K562 (cell line): Measurements from ENCODE around the gene DCP1B. TPM values are rescaled to one million over a fixed set of nuclear protein-coding genes. Genes with fewer than 3 reads are reported as not detected.

Source experiments
- ATAC-seq: fragments of 200-7000 bp; cut with Tn5 transposase; 3 replicates; pipeline ENCODE4 v1.9.1; 2020; ENCODE audit warnings: moderate library complexity
- BruUV-seq: library from RNA; stranded (reverse); fragments of 400-500 nt; replicated peaks from 2 replicates; lab custom pipeline; 2021; lab: Mats Ljungman, UMichigan
- CTCF ChIA-PET: fragments of 300-600 bp; formaldehyde crosslinking; extraction: SDS; loops from one replicate; lab custom pipeline; 2021; ENCODE audit warnings: low intra/inter-chr PET ratio; lab: Yijun Ruan, JAX
- POLR2A ChIA-PET: fragments of 300-600, 350-650 bp; sonication (Branson Sonifier 250); formaldehyde crosslinking; extraction: SDS; loops from one replicate; lab custom pipeline; 2021; ENCODE audit warnings: antibody characterized with exemption, inconsistent platforms; lab: Yijun Ruan, JAX
- DNase-seq, 4 experiments: peaks; one replicate each; pipeline versions ENCODE4 v3.0.0 to v3.0.0-alpha.2; 2011 to 2018; ENCODE audit warnings: low spot score in 3 of 4, mixed read lengths in 3 of 4; ENCODE audit errors: extremely low read depth in 1 of 4
- FAIRE-seq: peaks from 2 replicates; lab custom pipeline; 2011; peaks lifted over from hg19 to GRCh38; lab: Jason Lieb, UNC
- H2AFZ ChIP-seq: 2 replicates; pipeline ENCODE4 v1.6.0; 2011; ENCODE audit warnings: low read depth, low read length, control low read depth, inconsistent platforms
- H3K27ac ChIP-seq: fragments of 200-600 bp; 3 replicates; pipeline ENCODE4 v1.8.0; 2011; ENCODE audit warnings: low read depth, mild to moderate bottlenecking, control low read depth, inconsistent platforms, low read length, moderate library complexity, mixed read lengths; ENCODE audit errors: extremely low read depth
- H3K27me3 ChIP-seq, 2 experiments: fragments of 300-600 bp in 1 of 2; 2 replicates in 1 of 2; 3 replicates in 1 of 2; pipeline versions ENCODE4 v1.6.0 to v1.8.0; 2011; ENCODE audit warnings: inconsistent platforms in 2 of 2, low read length in 2 of 2, mild to moderate bottlenecking in 1 of 2, mixed read lengths in 1 of 2, moderate library complexity in 1 of 2; ENCODE audit not compliant: control insufficient read depth in 2 of 2, insufficient read depth in 2 of 2
- H3K36me3 ChIP-seq: fragments of 300-600 bp; 3 replicates; pipeline ENCODE4 v1.8.0; 2011; ENCODE audit warnings: mild to moderate bottlenecking, low read length, inconsistent platforms; ENCODE audit not compliant: control insufficient read depth, insufficient read depth
- H3K4me1 ChIP-seq, 2 experiments: fragments of 200-600 bp in 1 of 2; replicated peaks in 1 of 2; 2 replicates in 1 of 2; 3 replicates in 1 of 2; pipeline versions ENCODE4 v1.5.1 to v1.8.0; 2011; ENCODE audit warnings: inconsistent platforms in 2 of 2, low read length in 2 of 2, mild to moderate bottlenecking in 1 of 2, mixed read lengths in 1 of 2, moderate library complexity in 1 of 2; ENCODE audit not compliant: control insufficient read depth in 2 of 2, insufficient read depth in 2 of 2
- H3K4me2 ChIP-seq: 2 replicates; pipeline ENCODE4 v1.6.1; 2011; ENCODE audit warnings: low read length, control low read depth, inconsistent platforms, mixed read lengths; ENCODE audit not compliant: insufficient read depth
- H3K4me3 ChIP-seq: fragments of 200-600 bp; sonication (generic), shearing (Covaris generic); 2 replicates; pipeline ENCODE4 v1.5.1; 2016; ENCODE audit warnings: control low read depth, inconsistent platforms
- H3K79me2 ChIP-seq: fragments of 200-600 bp; 3 replicates; pipeline ENCODE4 v1.8.0; 2011; ENCODE audit warnings: low read length, inconsistent platforms; ENCODE audit not compliant: control insufficient read depth, insufficient read depth
- H3K9ac ChIP-seq, 2 experiments: 2 replicates each; pipeline versions ENCODE4 v1.6.0 to v1.6.1; 2011; ENCODE audit warnings: low read depth in 2 of 2, low read length in 2 of 2, control low read depth in 1 of 2, inconsistent platforms in 1 of 2, mild to moderate bottlenecking in 1 of 2, mixed read lengths in 1 of 2; ENCODE audit not compliant: insufficient read depth in 1 of 2
- H3K9me1 ChIP-seq: one replicate; pipeline ENCODE4 v1.6.0; 2011; ENCODE audit warnings: inconsistent platforms, mild to moderate bottlenecking, low read length, moderate library complexity; ENCODE audit not compliant: control insufficient read depth, insufficient read depth
- H3K9me3 ChIP-seq: replicated peaks from 2 replicates; pipeline ENCODE4 v1.5.1; 2011; ENCODE audit warnings: low read depth, low read length, inconsistent platforms; ENCODE audit not compliant: control insufficient read depth, insufficient read depth
- H4K20me1 ChIP-seq: replicated peaks from 2 replicates; pipeline ENCODE4 v1.6.1; 2011; ENCODE audit warnings: low read length, inconsistent platforms, mixed read lengths; ENCODE audit not compliant: control insufficient read depth, insufficient read depth
- FUS ChIP-seq: fragments of 200-400 bp; formaldehyde crosslinking; optimal IDR thresholded peaks from 2 replicates; pipeline ENCODE3; 2017; ENCODE audit warnings: low read depth, low read length
- HMGXB4 ChIP-seq: sonication (generic); formaldehyde crosslinking; IDR thresholded peaks from 2 replicates; pipeline ENCODE4 v1.8.1; 2023; ENCODE audit warnings: mild to moderate bottlenecking, missing genetic modification reagents
- MITF ChIP-seq: IDR thresholded peaks from 2 replicates; pipeline ENCODE4 v1.6.1; 2014; ENCODE audit warnings: antibody characterized with exemption
- NR4A1 ChIP-seq, 2 experiments: fragments of 250-450 bp in 1 of 2; fragments of 450-650 bp in 1 of 2; sonication (Bioruptor Pico) in 1 of 2; IDR thresholded peaks; 2 replicates each; pipeline versions ENCODE4 v1.4.0 to v1.6.1; 2016 to 2020; ENCODE audit warnings: mild to moderate bottlenecking in 2 of 2, missing compliant biosample characterization in 1 of 2, missing genetic modification characterization in 1 of 2, moderate library complexity in 1 of 2
- PCBP2 ChIP-seq: fragments of 200-400 bp; formaldehyde crosslinking; IDR thresholded peaks from 2 replicates; pipeline ENCODE4 v1.6.1; 2018; ENCODE audit warnings: low read length, low read depth, mild to moderate bottlenecking, moderate library complexity; ENCODE audit not compliant: poor library complexity, severe bottlenecking
- PHB2 ChIP-seq: fragments of 450-650 bp; IDR thresholded peaks from 2 replicates; pipeline ENCODE4 v1.6.1; 2017; ENCODE audit warnings: low read depth
- RFX5 ChIP-seq: IDR thresholded peaks from 2 replicates; pipeline ENCODE4 v1.6.1; 2011; ENCODE audit warnings: low read depth, mild to moderate bottlenecking, improper control_type of control experiment, low read length
- RFX7 ChIP-seq: fragments of 250-450 bp; sonication (Bioruptor Pico); IDR thresholded peaks from 2 replicates; pipeline ENCODE4 v1.5.1; 2021; ENCODE audit warnings: mild to moderate bottlenecking
- SNRNP70 ChIP-seq: fragments of 200-400 bp; formaldehyde crosslinking; optimal IDR thresholded peaks from 2 replicates; pipeline ENCODE3; 2017; ENCODE audit warnings: low read depth, low read length
- THRA ChIP-seq: fragments of 450-650 bp; IDR thresholded peaks from 2 replicates; pipeline ENCODE4 v1.6.1; 2017; ENCODE audit warnings: mild to moderate bottlenecking, moderate library complexity
- U2AF2 ChIP-seq: fragments of 200-400 bp; formaldehyde crosslinking; optimal IDR thresholded peaks from 2 replicates; pipeline ENCODE3; 2017; ENCODE audit warnings: low read depth, mild to moderate bottlenecking, low read length
- WHSC1 ChIP-seq: IDR thresholded peaks from one replicate; pipeline ENCODE4 v1.6.1; 2012; ENCODE audit warnings: low read length, control low read depth, inconsistent platforms
- ZNF586 ChIP-seq: fragments of 450-650 bp; formaldehyde crosslinking; conservative IDR thresholded peaks from 2 replicates; pipeline ENCODE4 v1.4.0; 2020; ENCODE audit warnings: mild to moderate bottlenecking, moderate library complexity
- ZNF717 ChIP-seq: fragments of 250-450 bp; sonication (Bioruptor Pico); IDR thresholded peaks from 2 replicates; pipeline ENCODE4 v1.5.0; 2021
- WGBS: fragments of 100-300 bp; shearing (Covaris generic); methylation state at CpG from one replicate; pipeline ENCODE4 v1.1.6; 2016; ENCODE audit warnings: low coverage, mixed read lengths; ENCODE audit not compliant: insufficient coverage; ENCODE audit errors: missing lambda C conversion rate; 5-methylcytosine and 5-hydroxymethylcytosine counted together
- in situ Hi-C: fragments of 300-500 bp; cut with MboI; formaldehyde crosslinking; loops from 4 replicates; pipeline ENCODE4 v1.15.0; 2018; ENCODE audit warnings: inconsistent platforms, mixed read lengths
- intact Hi-C: fragments of 100-400 bp; cut with micrococcal nuclease; formaldehyde crosslinking; loops from 2 replicates; pipeline ENCODE4 v1.14.2; 2022
- polyA plus RNA-seq, 8 experiments: library from polyadenylated mRNA; depleted of rRNA in 4 of 8; stranded (reverse) in 5 of 8; unstranded in 3 of 8; fragments of >200 nt; fragmentation: Nextera tagmentation in 2 of 8; fragmentation: Illumina TruSeq in 1 of 8; extraction: Ambion mirVana in 2 of 8; extraction: Trizol in 1 of 8; gene quantifications; 2 replicates each; pipeline versions ENCODE4 v1.2.1 to v1.2.3, GENCODE V29; 2011 to 2014; ENCODE audit warnings: inconsistent platforms in 1 of 8, missing spikeins in 1 of 8
- total RNA-seq, 7 experiments: library from RNA; depleted of rRNA in 6 of 7; stranded (reverse); fragments of >200 nt in 6 of 7; fragmentation: Illumina TruSeq in 2 of 7; extraction: Trizol in 2 of 7; gene quantifications; 2 replicates each; pipeline versions ENCODE4 v1.2.1 to v1.2.3, GENCODE V29; 2011 to 2021; ENCODE audit warnings: low replicate concordance in 1 of 7

Gene DCP1B
- total and polyA plus RNA-seq, 9 of the 15 experiments (the other 6 are each of a cell fraction or from before 2014, with no cell fraction given), result 0.83 to 7.3 (median 3.4) TPM

- peaks cover 20 to 29% of the 10 kb centered on the region in 2 experiments for H3K4me1 ChIP-seq
- BruUV-seq, result no TSS peak
- CTCF ChIA-PET, result no interaction called here
- no peak overlapping the region for H3K4me2 ChIP-seq
- no peak overlapping the region for H3K4me3 ChIP-seq
- 38% methylated on average over 7 of the region's 40 CpGs for WGBS
- H3K79me2 ChIP-seq, result no peaks in the 10 kb centered on the region
- H3K9ac ChIP-seq, result no peak overlapping the region
- no peaks in the 10 kb centered on the region; the same call in 1 of the 2 replicates for H4K20me1 ChIP-seq
- peaks cover 2 to 25% of the 10 kb centered on the region in 2 experiments; a peak in 2 of 5 replicates for H3K27me3 ChIP-seq
- H3K27ac ChIP-seq, result no peak overlapping the region
- in situ Hi-C loops, result no loop called here
- no peaks in the 10 kb centered on the region for H3K9me1 ChIP-seq
- no peaks in the 10 kb centered on the region for H3K9me3 ChIP-seq
- FAIRE-seq, result no peak
- POLR2A ChIA-PET, result interaction anchor here (0.6 kb wide), 1 partner anchor 110 kb away, joined by 3 read pairs; no protein-coding TSS in a partner anchor
- H3K36me3 ChIP-seq, result no peaks in the 10 kb centered on the region
- no peak overlapping the region for H2AFZ ChIP-seq
- intact Hi-C loops, result no loop called here
- ATAC-seq, result no peak
- no peak for DNase-seq
- no peak for TF ChIP-seq PCBP2
- no peak for TF ChIP-seq THRA
- TF ChIP-seq U2AF2, result no peak
- TF ChIP-seq PHB2, result no peak
- no peak for TF ChIP-seq HMGXB4 (CRISPR knock-in tag)
- TF ChIP-seq RFX7 (CRISPR knock-in tag), result no peak
- no peak for TF ChIP-seq SNRNP70
- no peak for TF ChIP-seq NR4A1 (CRISPR knock-in tag; IDR thresholded peaks at IDR 0.05)
- TF ChIP-seq NR4A1 (tag; IDR thresholded peaks at IDR 0.05), result no peak
- no peak for TF ChIP-seq RFX5
- TF ChIP-seq ZNF717 (CRISPR knock-in tag), result no peak
- no peak for TF ChIP-seq MITF
- TF ChIP-seq FUS, result no peak
- TF ChIP-seq WHSC1, result no peak
- no peak for TF ChIP-seq ZNF586
Measured at GRCh38 chr12:1922075-1922709, 82.1 kb downstream of the DCP1B start.
